Upper lobe of right lung (tissue), 1 donor: ENCODE measurements around the gene NEDD4L. TPM values are rescaled to one million over a fixed set of nuclear protein-coding genes. Genes with fewer than 3 reads are reported as not detected.

Experiments used
- ATAC-seq: fragments of 200-7000 bp; cut with Tn5 transposase; one replicate; pipeline ENCODE4 v1.9.1; 2020; ENCODE audit warnings: mild to moderate bottlenecking, moderate library complexity
- DNase-seq: peaks from one replicate; pipeline ENCODE4 v3.0.0-alpha.2; 2020
- H3K27ac ChIP-seq: fragments of 200-600 bp; one replicate; pipeline ENCODE4 v1.8.0; 2022
- H3K27me3 ChIP-seq: fragments of 200-600 bp; one replicate; pipeline ENCODE4 v1.8.0; 2022; ENCODE audit warnings: mild to moderate bottlenecking
- H3K36me3 ChIP-seq: fragments of 200-600 bp; one replicate; pipeline ENCODE4 v1.8.0; 2022
- H3K4me1 ChIP-seq: fragments of 200-600 bp; one replicate; pipeline ENCODE4 v1.8.0; 2022
- H3K4me3 ChIP-seq: fragments of 200-600 bp; one replicate; pipeline ENCODE4 v1.8.0; 2022; ENCODE audit warnings: mild to moderate bottlenecking
- H3K9me3 ChIP-seq: fragments of 200-600 bp; one replicate; pipeline ENCODE4 v1.8.0; 2022
- intact Hi-C: fragments of 100-400 bp; cut with DNase I; formaldehyde crosslinking; loops from one replicate; pipeline ENCODE4 v1.11.0; 2022
- total RNA-seq: library from RNA; stranded (reverse); fragmentation: NEBNext Ultra II Directional; extraction: Animal tissue kit (Norgen Biotek cat#: 25700); gene quantifications from one replicate; pipeline ENCODE4 v1.2.1, GENCODE V29; 2021
- TF ChIP-seq, protein P1 (sequence below): fragments of 200-600 bp; IDR thresholded peaks from one replicate; pipeline ENCODE4 v1.8.0; 2022; ENCODE audit warnings: antibody characterized with exemption
- donor health status: DM: no; HTN: yes; CAD: no; lungs with severe emphysema.

The NEDD4L gene
- total RNA-seq, 1 donor from 2014 or later, result 192 TPM

DNA sequence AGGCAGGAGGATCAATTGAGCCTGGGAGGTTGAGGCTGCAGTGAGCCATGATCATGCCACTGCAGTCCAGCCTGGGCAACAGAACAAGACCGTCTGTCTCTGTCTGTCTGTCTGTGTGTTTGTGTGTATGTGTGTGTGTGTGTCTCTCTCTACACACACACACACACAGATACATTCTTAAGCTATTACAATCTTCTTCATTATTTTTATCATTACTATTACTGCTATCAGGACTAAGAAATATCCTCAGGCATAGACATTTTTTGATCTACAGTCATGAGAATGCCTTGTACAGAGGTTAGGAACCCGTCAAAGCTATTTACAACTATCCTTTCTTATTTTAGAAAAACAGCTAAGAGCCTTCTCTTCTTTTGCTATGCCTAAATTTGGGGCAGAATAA is 207.4 kb downstream of the NEDD4L start:
- no peak overlapping the region for H3K4me3 ChIP-seq
- no peak overlapping the region for H3K27ac ChIP-seq
- H3K9me3 ChIP-seq, result no peaks in the 10 kb centered on the region
- ATAC-seq, result no peak
- DNase-seq, result no peak
- intact Hi-C loops, result no loop called here
- TF ChIP-seq, protein P1, sequence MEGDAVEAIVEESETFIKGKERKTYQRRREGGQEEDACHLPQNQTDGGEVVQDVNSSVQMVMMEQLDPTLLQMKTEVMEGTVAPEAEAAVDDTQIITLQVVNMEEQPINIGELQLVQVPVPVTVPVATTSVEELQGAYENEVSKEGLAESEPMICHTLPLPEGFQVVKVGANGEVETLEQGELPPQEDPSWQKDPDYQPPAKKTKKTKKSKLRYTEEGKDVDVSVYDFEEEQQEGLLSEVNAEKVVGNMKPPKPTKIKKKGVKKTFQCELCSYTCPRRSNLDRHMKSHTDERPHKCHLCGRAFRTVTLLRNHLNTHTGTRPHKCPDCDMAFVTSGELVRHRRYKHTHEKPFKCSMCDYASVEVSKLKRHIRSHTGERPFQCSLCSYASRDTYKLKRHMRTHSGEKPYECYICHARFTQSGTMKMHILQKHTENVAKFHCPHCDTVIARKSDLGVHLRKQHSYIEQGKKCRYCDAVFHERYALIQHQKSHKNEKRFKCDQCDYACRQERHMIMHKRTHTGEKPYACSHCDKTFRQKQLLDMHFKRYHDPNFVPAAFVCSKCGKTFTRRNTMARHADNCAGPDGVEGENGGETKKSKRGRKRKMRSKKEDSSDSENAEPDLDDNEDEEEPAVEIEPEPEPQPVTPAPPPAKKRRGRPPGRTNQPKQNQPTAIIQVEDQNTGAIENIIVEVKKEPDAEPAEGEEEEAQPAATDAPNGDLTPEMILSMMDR, result no peak
- no peaks in the 10 kb centered on the region for H3K27me3 ChIP-seq
- H3K4me1 ChIP-seq, result no peaks in the 10 kb centered on the region
- H3K36me3 ChIP-seq, result peaks cover 2% of the 10 kb centered on the region

DNA sequence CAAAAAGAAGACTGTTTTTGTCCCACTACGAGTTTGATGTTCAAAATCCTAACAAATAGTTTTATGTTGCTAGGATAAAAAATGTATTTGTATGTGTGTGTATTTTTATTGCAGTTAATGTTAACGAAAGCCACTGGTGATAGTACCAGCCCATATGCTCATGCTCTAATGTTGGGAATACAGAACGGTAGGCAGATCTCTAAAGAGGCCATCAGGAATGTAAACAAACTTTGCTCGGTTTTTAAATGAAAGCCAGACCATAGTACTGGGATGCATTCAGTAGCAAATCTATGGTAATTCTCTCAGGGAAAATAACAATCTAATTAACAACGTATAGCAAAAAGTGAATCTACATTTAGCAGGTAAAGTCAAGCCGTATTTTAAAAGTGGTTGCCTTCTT is 208.1 kb downstream of the NEDD4L start:
- TF ChIP-seq, protein P1, result no peak
- Histone ChIP-seq H3K27me3 (no peaks in the 10 kb centered on the region), H3K9me3 (no peaks in the 10 kb centered on the region), H3K4me3 (no peak overlapping the region), H3K27ac (no peak overlapping the region), H3K36me3 (no peaks in the 10 kb centered on the region), H3K4me1 (no peaks in the 10 kb centered on the region)
- intact Hi-C loops, result no loop called here
- ATAC-seq (no peak), DNase-seq (no peak)

DNA sequence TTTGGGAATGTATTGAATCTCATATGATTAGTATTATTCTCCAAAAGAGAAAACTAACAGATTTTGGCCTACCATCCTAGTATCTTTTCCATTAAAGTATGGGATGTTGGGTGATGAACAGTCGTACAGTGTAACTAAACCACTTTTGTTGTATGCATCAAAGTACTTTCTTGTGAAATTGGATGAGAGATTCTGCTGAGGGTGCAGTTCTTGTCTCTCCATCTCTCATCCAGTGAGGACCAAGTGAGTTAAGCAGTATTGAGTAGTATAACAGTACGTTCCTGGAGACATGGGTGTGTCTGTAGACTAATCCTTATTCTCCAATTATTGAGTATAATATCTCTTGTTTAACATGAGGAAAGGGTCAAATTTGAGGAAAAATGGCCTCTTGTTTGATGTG is 209.3 kb downstream of the NEDD4L start:
- DNase-seq, result no peak
- Histone ChIP-seq H3K27me3 (no peaks in the 10 kb centered on the region), H3K4me1 (no peaks in the 10 kb centered on the region), H3K27ac (no peak overlapping the region), H3K9me3 (no peaks in the 10 kb centered on the region), H3K36me3 (no peaks in the 10 kb centered on the region), H3K4me3 (no peak overlapping the region)
- intact Hi-C loops, result no loop called here
- TF ChIP-seq, protein P1, result no peak
- ATAC-seq, result no peak

DNA sequence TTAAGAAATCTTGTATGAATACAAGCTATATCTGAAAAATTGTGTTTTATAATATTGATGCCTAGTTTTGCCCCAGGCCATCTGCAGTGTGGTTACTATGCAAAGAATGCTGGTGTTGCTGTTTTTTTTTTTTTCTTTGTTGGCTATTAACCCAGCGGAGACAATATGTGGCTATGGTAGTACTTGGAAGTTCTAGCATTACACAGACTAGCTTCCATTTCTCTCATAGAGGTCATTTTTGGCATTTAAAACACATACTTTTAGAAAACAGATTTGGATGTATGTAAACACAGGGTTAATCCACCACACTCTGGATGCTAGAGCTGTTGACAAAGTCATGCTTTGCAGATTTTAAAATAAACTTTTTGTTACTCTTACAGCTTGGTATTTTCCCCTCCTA is 209.8 kb downstream of the NEDD4L start:
- no peak overlapping the region for H3K4me3 ChIP-seq
- ATAC-seq (no peak), DNase-seq (no peak)
- intact Hi-C loops, result no loop called here
- H3K9me3 ChIP-seq, result no peaks in the 10 kb centered on the region
- TF ChIP-seq, protein P1, result no peak
- no peaks in the 10 kb centered on the region for H3K36me3 ChIP-seq
- no peaks in the 10 kb centered on the region for H3K4me1 ChIP-seq
- H3K27me3 ChIP-seq, result no peaks in the 10 kb centered on the region
- no peak overlapping the region for H3K27ac ChIP-seq

DNA sequence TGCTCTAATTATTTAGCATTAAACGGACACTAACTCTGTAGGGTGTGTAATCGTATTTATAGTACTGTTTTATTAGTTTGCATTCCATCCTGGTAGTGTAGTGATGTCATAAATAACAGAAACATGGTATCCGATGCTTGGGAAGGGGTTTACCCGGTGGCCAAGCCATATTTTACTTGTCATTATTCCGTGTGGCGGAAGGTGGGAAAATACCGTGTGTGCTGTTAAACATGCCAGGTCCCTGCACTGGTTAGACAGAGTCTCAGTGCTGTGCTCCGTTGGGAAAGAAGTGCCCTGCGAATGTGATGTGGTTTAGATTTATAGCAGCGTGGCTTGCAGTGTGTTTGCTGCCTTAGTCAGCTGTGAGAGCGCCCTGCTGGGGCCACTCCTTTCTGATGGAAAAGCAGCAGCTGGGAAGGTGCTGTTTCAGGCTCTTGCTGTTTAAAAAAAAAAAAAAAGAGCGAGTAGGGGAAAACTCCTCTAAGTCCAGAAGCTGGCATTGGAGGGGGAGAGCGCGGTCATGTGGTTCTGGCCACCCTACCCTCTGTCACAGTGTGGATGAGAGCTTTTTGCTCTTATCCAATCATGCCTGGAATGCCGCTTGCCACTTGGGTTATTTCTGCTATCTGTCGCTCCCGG is 211.0 kb downstream of the NEDD4L start:
- intact Hi-C loops, result no loop called here
- DNase-seq, result no peak
- no peaks in the 10 kb centered on the region for H3K9me3 ChIP-seq
- no peak overlapping the region for H3K27ac ChIP-seq
- no peaks in the 10 kb centered on the region for H3K27me3 ChIP-seq
- TF ChIP-seq, protein P1, result no peak
- no peak overlapping the region for H3K4me3 ChIP-seq
- no peaks in the 10 kb centered on the region for H3K4me1 ChIP-seq
- no peak for ATAC-seq
- no peaks in the 10 kb centered on the region for H3K36me3 ChIP-seq
